LoVo (cell line): ENCODE data around the gene UBE2E3.
"Not testable (repeated sequence)": the region's sequence is repeated elsewhere in the genome, so short reads cannot be mapped to it uniquely, and the experiment has no call there.

Experiments used
- DNase-seq: peaks from one replicate; pipeline ENCODE4 v3.0.0-alpha.2; 2016; ENCODE audit warnings: low spot score

Gene UBE2E3

GRCh38 chr2:181076658-181077057 lies 96.3 kb downstream of the UBE2E3 start:
- DNase-seq, result no peak

- DNase-seq, result peak; percentile 45
These were observed 96.8 kb downstream of the UBE2E3 start for GRCh38 chr2:181077128-181077709.

- no peak for DNase-seq
These were observed 102.7 kb downstream of the UBE2E3 start for GRCh38 chr2:181083140-181083539.

- no peak for DNase-seq
These were observed 105.3 kb downstream of the UBE2E3 start for GRCh38 chr2:181085734-181086133.

- not testable (repeated sequence) for DNase-seq
These were observed 111.5 kb downstream of the UBE2E3 start for GRCh38 chr2:181091920-181092319.

- no peak for DNase-seq
These were observed 115.1 kb downstream of the UBE2E3 start for GRCh38 chr2:181095486-181095885.

GRCh38 chr2:181103659-181104058 lies 123.3 kb downstream of the UBE2E3 start:
- DNase-seq, result no peak

- peak; percentile 20 for DNase-seq
These were observed 124.2 kb downstream of the UBE2E3 start for GRCh38 chr2:181104512-181105115.

- DNase-seq, result no peak
These were observed 125.2 kb downstream of the UBE2E3 start for GRCh38 chr2:181105562-181105961.

GRCh38 chr2:181106229-181106628 lies 125.8 kb downstream of the UBE2E3 start:
- DNase-seq, result no peak

- peak; percentile 38 for DNase-seq
These were observed 126.6 kb downstream of the UBE2E3 start for GRCh38 chr2:181106789-181107627.

- no peak for DNase-seq
These were observed 127.2 kb downstream of the UBE2E3 start for GRCh38 chr2:181107628-181107945.

- DNase-seq, result no peak
These were observed 130.7 kb downstream of the UBE2E3 start for GRCh38 chr2:181111059-181111458.

GRCh38 chr2:181112916-181113315 lies 132.5 kb downstream of the UBE2E3 start:
- no peak for DNase-seq
